K562 (cell line): ENCODE measurements around the gene LBH. TPM values are rescaled to one million over a fixed set of nuclear protein-coding genes. Genes with fewer than 3 reads are reported as not detected.

Experiments used
- ATAC-seq: fragments of 200-7000 bp; cut with Tn5 transposase; 3 replicates; pipeline ENCODE4 v1.9.1; 2020; ENCODE audit warnings: moderate library complexity
- BruUV-seq: library from RNA; stranded (reverse); fragments of 400-500 nt; replicated peaks from 2 replicates; lab custom pipeline; 2021; lab: Mats Ljungman, UMichigan
- CTCF ChIA-PET: fragments of 300-600 bp; formaldehyde crosslinking; extraction: SDS; loops from one replicate; lab custom pipeline; 2021; ENCODE audit warnings: low intra/inter-chr PET ratio; lab: Yijun Ruan, JAX
- POLR2A ChIA-PET: fragments of 300-600, 350-650 bp; sonication (Branson Sonifier 250); formaldehyde crosslinking; extraction: SDS; loops from one replicate; lab custom pipeline; 2021; ENCODE audit warnings: antibody characterized with exemption, inconsistent platforms; lab: Yijun Ruan, JAX
- DNase-seq, 4 experiments: peaks; one replicate each; pipeline versions ENCODE4 v3.0.0 to v3.0.0-alpha.2; 2011 to 2018; ENCODE audit warnings: low spot score in 3 of 4, mixed read lengths in 3 of 4; ENCODE audit errors: extremely low read depth in 1 of 4
- FAIRE-seq: peaks from 2 replicates; lab custom pipeline; 2011; peaks lifted over from hg19 to GRCh38; lab: Jason Lieb, UNC
- H2AFZ ChIP-seq: 2 replicates; pipeline ENCODE4 v1.6.0; 2011; ENCODE audit warnings: low read depth, low read length, control low read depth, inconsistent platforms
- H3K27ac ChIP-seq: fragments of 200-600 bp; 3 replicates; pipeline ENCODE4 v1.8.0; 2011; ENCODE audit warnings: low read depth, mild to moderate bottlenecking, control low read depth, inconsistent platforms, low read length, moderate library complexity, mixed read lengths; ENCODE audit errors: extremely low read depth
- H3K27me3 ChIP-seq, 2 experiments: fragments of 300-600 bp in 1 of 2; 2 replicates in 1 of 2; 3 replicates in 1 of 2; pipeline versions ENCODE4 v1.6.0 to v1.8.0; 2011; ENCODE audit warnings: inconsistent platforms in 2 of 2, low read length in 2 of 2, mild to moderate bottlenecking in 1 of 2, mixed read lengths in 1 of 2, moderate library complexity in 1 of 2; ENCODE audit not compliant: control insufficient read depth in 2 of 2, insufficient read depth in 2 of 2
- H3K36me3 ChIP-seq: fragments of 300-600 bp; 3 replicates; pipeline ENCODE4 v1.8.0; 2011; ENCODE audit warnings: mild to moderate bottlenecking, low read length, inconsistent platforms; ENCODE audit not compliant: control insufficient read depth, insufficient read depth
- H3K4me1 ChIP-seq, 2 experiments: fragments of 200-600 bp in 1 of 2; replicated peaks in 1 of 2; 2 replicates in 1 of 2; 3 replicates in 1 of 2; pipeline versions ENCODE4 v1.5.1 to v1.8.0; 2011; ENCODE audit warnings: inconsistent platforms in 2 of 2, low read length in 2 of 2, mild to moderate bottlenecking in 1 of 2, mixed read lengths in 1 of 2, moderate library complexity in 1 of 2; ENCODE audit not compliant: control insufficient read depth in 2 of 2, insufficient read depth in 2 of 2
- H3K4me2 ChIP-seq: 2 replicates; pipeline ENCODE4 v1.6.1; 2011; ENCODE audit warnings: low read length, control low read depth, inconsistent platforms, mixed read lengths; ENCODE audit not compliant: insufficient read depth
- H3K4me3 ChIP-seq: fragments of 200-600 bp; sonication (generic), shearing (Covaris generic); 2 replicates; pipeline ENCODE4 v1.5.1; 2016; ENCODE audit warnings: control low read depth, inconsistent platforms
- H3K79me2 ChIP-seq: fragments of 200-600 bp; 3 replicates; pipeline ENCODE4 v1.8.0; 2011; ENCODE audit warnings: low read length, inconsistent platforms; ENCODE audit not compliant: control insufficient read depth, insufficient read depth
- H3K9ac ChIP-seq, 2 experiments: 2 replicates each; pipeline versions ENCODE4 v1.6.0 to v1.6.1; 2011; ENCODE audit warnings: low read depth in 2 of 2, low read length in 2 of 2, control low read depth in 1 of 2, inconsistent platforms in 1 of 2, mild to moderate bottlenecking in 1 of 2, mixed read lengths in 1 of 2; ENCODE audit not compliant: insufficient read depth in 1 of 2
- H3K9me1 ChIP-seq: one replicate; pipeline ENCODE4 v1.6.0; 2011; ENCODE audit warnings: inconsistent platforms, mild to moderate bottlenecking, low read length, moderate library complexity; ENCODE audit not compliant: control insufficient read depth, insufficient read depth
- H3K9me3 ChIP-seq: replicated peaks from 2 replicates; pipeline ENCODE4 v1.5.1; 2011; ENCODE audit warnings: low read depth, low read length, inconsistent platforms; ENCODE audit not compliant: control insufficient read depth, insufficient read depth
- H4K20me1 ChIP-seq: replicated peaks from 2 replicates; pipeline ENCODE4 v1.6.1; 2011; ENCODE audit warnings: low read length, inconsistent platforms, mixed read lengths; ENCODE audit not compliant: control insufficient read depth, insufficient read depth
- ETV1 ChIP-seq: fragments of 450-650 bp; conservative IDR thresholded peaks from 2 replicates; pipeline ENCODE4 v1.6.1; 2016; ENCODE audit warnings: missing genetic modification characterization, control low read depth, low read depth, missing compliant biosample characterization
- FOXK2 ChIP-seq, 2 experiments: fragments of 450-650 bp; IDR thresholded peaks in 1 of 2; conservative IDR thresholded peaks in 1 of 2; 2 replicates each; pipeline ENCODE4 v1.6.1; 2016; ENCODE audit warnings: low read depth in 2 of 2, mild to moderate bottlenecking in 1 of 2
- TCF7L2 ChIP-seq: fragments of 150-350 bp; IDR thresholded peaks from 2 replicates; pipeline ENCODE4 v1.6.1; 2016; ENCODE audit warnings: low read depth, mild to moderate bottlenecking, low read length, moderate library complexity
- ZFPM2 ChIP-seq: fragments of 250-450 bp; sonication (Bioruptor Pico); IDR thresholded peaks from 2 replicates; pipeline ENCODE4 v1.5.1; 2022; ENCODE audit warnings: mild to moderate bottlenecking
- ZNF583 ChIP-seq: fragments of 250-450 bp; sonication (Bioruptor Pico); IDR thresholded peaks from 2 replicates; pipeline ENCODE4 v1.4.0; 2020
- ZNF830 ChIP-seq: fragments of 250-450 bp; sonication (Bioruptor Pico); IDR thresholded peaks from 2 replicates; pipeline ENCODE4 v1.5.0; 2021; ENCODE audit warnings: mild to moderate bottlenecking
- WGBS: fragments of 100-300 bp; shearing (Covaris generic); methylation state at CpG from one replicate; pipeline ENCODE4 v1.1.6; 2016; ENCODE audit warnings: low coverage, mixed read lengths; ENCODE audit not compliant: insufficient coverage; ENCODE audit errors: missing lambda C conversion rate; 5-methylcytosine and 5-hydroxymethylcytosine counted together
- in situ Hi-C: fragments of 300-500 bp; cut with MboI; formaldehyde crosslinking; loops from 4 replicates; pipeline ENCODE4 v1.15.0; 2018; ENCODE audit warnings: inconsistent platforms, mixed read lengths
- intact Hi-C: fragments of 100-400 bp; cut with micrococcal nuclease; formaldehyde crosslinking; loops from 2 replicates; pipeline ENCODE4 v1.14.2; 2022
- polyA plus RNA-seq, 8 experiments: library from polyadenylated mRNA; depleted of rRNA in 4 of 8; stranded (reverse) in 5 of 8; unstranded in 3 of 8; fragments of >200 nt; fragmentation: Nextera tagmentation in 2 of 8; fragmentation: Illumina TruSeq in 1 of 8; extraction: Ambion mirVana in 2 of 8; extraction: Trizol in 1 of 8; gene quantifications; 2 replicates each; pipeline versions ENCODE4 v1.2.1 to v1.2.3, GENCODE V29; 2011 to 2014; ENCODE audit warnings: inconsistent platforms in 1 of 8, missing spikeins in 1 of 8
- total RNA-seq, 7 experiments: library from RNA; depleted of rRNA in 6 of 7; stranded (reverse); fragments of >200 nt in 6 of 7; fragmentation: Illumina TruSeq in 2 of 7; extraction: Trizol in 2 of 7; gene quantifications; 2 replicates each; pipeline versions ENCODE4 v1.2.1 to v1.2.3, GENCODE V29; 2011 to 2021; ENCODE audit warnings: low replicate concordance in 1 of 7
- TF ChIP-seq, protein P1 (sequence below): sonication (generic); formaldehyde crosslinking; IDR thresholded peaks from 2 replicates; pipeline ENCODE4 v1.8.0; 2022; ENCODE audit warnings: mild to moderate bottlenecking, missing genetic modification reagents
- TF ChIP-seq, protein P2 (sequence below): fragments of 200-600 bp; sonication (generic); IDR thresholded peaks from one replicate; pipeline ENCODE4 v1.6.1; 2012; ENCODE audit warnings: mild to moderate bottlenecking, low read depth, low read length, inconsistent platforms

The LBH gene
- total and polyA plus RNA-seq, 9 of the 15 experiments (the other 6 are each of a cell fraction or from before 2014, with no cell fraction given): 3.1 to 13.4 (median 7.4) TPM

DNA sequence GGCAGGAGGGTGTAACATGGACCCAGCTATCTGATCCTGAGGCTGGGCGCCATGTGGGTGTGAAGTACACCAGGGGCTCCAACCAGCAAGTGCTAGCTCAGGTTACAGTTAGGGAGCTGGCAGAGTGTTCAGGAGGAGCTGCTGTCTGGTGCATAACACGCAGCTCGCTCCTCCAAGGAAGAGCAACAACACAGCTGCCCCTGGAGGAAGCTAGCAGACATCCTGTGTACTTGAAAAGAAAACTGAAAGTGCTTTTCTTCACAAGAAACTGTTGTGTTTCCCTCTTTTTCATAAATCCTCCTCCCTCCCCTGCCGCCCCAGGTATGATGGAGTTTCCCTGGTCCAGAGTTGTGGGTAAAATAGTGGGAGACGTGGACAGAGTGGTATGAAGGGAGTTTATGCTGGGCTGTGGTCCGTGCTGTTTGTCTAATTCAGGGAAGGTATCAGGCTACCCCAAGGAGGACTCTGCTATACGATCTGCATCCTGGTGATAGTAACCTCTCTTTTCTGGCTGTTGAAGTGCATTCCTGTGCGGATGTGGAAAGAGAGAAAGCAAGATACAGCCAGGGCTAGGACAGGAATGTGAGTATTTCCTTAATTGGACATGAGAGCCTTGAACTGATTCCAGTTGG lies 6.1 kb upstream of the LBH start:
- H2AFZ ChIP-seq: peak overlapping the region; percentile 51
- H3K9me3 ChIP-seq: no peaks in the 10 kb centered on the region
- DNase-seq: no peak
- no peaks in the 10 kb centered on the region for H3K9me1 ChIP-seq
- intact Hi-C loops: no loop called here
- no peak for FAIRE-seq
- peak; percentile 67 for ATAC-seq
- no peak overlapping the region for H3K4me3 ChIP-seq
- H3K4me2 ChIP-seq: peak overlapping the region; percentile 47; the same call in 1 of the 2 replicates
- ChIA-PET CTCF (no interaction called here), POLR2A (interaction anchor here (0.6 kb wide), 1 partner anchor 373 kb away, joined by 3 read pairs; no protein-coding TSS in a partner anchor)
- no peaks in the 10 kb centered on the region for H3K79me2 ChIP-seq
- H3K36me3 ChIP-seq: no peaks in the 10 kb centered on the region
- in situ Hi-C loops: no loop called here
- no peaks in the 10 kb centered on the region for H4K20me1 ChIP-seq
- WGBS: 29% methylated on average over 8 of the region's 8 CpGs
- H3K27ac ChIP-seq: no peak overlapping the region
- H3K9ac ChIP-seq: peak overlapping the region in 1 of 2 experiments; percentile 66; a peak in 2 of 4 replicates
- H3K4me1 ChIP-seq: peaks cover 4% of the 10 kb centered on the region in 2 experiments; a peak in 4 of 5 replicates
- H3K27me3 ChIP-seq: peaks cover 0 to 8% of the 10 kb centered on the region in 2 experiments; a peak in 2 of 5 replicates
- BruUV-seq: no TSS peak
- TF ChIP-seq ZNF583 (CRISPR knock-in tag) (no peak), TCF7L2 (no peak), ETV1 (0 out of 2 replicates have a peak, but pooled peaks have one; percentile 27), ZFPM2 (CRISPR knock-in tag) (no peak), FOXK2 (conservative IDR thresholded peaks at IDR 0.05 in 1 of 2, IDR thresholded peaks at IDR 0.05 in 1 of 2; ENCODE audit: low read depth in 2 of 2) (0 out of 4 replicates have a peak, but pooled peaks of 1 of the 2 experiments have one; percentile 30), ZNF830 (no peak)
- TF ChIP-seq, protein P1, sequence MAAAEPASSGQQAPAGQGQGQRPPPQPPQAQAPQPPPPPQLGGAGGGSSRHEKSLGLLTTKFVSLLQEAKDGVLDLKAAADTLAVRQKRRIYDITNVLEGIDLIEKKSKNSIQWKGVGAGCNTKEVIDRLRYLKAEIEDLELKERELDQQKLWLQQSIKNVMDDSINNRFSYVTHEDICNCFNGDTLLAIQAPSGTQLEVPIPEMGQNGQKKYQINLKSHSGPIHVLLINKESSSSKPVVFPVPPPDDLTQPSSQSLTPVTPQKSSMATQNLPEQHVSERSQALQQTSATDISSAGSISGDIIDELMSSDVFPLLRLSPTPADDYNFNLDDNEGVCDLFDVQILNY: no peak
- TF ChIP-seq, protein P2, sequence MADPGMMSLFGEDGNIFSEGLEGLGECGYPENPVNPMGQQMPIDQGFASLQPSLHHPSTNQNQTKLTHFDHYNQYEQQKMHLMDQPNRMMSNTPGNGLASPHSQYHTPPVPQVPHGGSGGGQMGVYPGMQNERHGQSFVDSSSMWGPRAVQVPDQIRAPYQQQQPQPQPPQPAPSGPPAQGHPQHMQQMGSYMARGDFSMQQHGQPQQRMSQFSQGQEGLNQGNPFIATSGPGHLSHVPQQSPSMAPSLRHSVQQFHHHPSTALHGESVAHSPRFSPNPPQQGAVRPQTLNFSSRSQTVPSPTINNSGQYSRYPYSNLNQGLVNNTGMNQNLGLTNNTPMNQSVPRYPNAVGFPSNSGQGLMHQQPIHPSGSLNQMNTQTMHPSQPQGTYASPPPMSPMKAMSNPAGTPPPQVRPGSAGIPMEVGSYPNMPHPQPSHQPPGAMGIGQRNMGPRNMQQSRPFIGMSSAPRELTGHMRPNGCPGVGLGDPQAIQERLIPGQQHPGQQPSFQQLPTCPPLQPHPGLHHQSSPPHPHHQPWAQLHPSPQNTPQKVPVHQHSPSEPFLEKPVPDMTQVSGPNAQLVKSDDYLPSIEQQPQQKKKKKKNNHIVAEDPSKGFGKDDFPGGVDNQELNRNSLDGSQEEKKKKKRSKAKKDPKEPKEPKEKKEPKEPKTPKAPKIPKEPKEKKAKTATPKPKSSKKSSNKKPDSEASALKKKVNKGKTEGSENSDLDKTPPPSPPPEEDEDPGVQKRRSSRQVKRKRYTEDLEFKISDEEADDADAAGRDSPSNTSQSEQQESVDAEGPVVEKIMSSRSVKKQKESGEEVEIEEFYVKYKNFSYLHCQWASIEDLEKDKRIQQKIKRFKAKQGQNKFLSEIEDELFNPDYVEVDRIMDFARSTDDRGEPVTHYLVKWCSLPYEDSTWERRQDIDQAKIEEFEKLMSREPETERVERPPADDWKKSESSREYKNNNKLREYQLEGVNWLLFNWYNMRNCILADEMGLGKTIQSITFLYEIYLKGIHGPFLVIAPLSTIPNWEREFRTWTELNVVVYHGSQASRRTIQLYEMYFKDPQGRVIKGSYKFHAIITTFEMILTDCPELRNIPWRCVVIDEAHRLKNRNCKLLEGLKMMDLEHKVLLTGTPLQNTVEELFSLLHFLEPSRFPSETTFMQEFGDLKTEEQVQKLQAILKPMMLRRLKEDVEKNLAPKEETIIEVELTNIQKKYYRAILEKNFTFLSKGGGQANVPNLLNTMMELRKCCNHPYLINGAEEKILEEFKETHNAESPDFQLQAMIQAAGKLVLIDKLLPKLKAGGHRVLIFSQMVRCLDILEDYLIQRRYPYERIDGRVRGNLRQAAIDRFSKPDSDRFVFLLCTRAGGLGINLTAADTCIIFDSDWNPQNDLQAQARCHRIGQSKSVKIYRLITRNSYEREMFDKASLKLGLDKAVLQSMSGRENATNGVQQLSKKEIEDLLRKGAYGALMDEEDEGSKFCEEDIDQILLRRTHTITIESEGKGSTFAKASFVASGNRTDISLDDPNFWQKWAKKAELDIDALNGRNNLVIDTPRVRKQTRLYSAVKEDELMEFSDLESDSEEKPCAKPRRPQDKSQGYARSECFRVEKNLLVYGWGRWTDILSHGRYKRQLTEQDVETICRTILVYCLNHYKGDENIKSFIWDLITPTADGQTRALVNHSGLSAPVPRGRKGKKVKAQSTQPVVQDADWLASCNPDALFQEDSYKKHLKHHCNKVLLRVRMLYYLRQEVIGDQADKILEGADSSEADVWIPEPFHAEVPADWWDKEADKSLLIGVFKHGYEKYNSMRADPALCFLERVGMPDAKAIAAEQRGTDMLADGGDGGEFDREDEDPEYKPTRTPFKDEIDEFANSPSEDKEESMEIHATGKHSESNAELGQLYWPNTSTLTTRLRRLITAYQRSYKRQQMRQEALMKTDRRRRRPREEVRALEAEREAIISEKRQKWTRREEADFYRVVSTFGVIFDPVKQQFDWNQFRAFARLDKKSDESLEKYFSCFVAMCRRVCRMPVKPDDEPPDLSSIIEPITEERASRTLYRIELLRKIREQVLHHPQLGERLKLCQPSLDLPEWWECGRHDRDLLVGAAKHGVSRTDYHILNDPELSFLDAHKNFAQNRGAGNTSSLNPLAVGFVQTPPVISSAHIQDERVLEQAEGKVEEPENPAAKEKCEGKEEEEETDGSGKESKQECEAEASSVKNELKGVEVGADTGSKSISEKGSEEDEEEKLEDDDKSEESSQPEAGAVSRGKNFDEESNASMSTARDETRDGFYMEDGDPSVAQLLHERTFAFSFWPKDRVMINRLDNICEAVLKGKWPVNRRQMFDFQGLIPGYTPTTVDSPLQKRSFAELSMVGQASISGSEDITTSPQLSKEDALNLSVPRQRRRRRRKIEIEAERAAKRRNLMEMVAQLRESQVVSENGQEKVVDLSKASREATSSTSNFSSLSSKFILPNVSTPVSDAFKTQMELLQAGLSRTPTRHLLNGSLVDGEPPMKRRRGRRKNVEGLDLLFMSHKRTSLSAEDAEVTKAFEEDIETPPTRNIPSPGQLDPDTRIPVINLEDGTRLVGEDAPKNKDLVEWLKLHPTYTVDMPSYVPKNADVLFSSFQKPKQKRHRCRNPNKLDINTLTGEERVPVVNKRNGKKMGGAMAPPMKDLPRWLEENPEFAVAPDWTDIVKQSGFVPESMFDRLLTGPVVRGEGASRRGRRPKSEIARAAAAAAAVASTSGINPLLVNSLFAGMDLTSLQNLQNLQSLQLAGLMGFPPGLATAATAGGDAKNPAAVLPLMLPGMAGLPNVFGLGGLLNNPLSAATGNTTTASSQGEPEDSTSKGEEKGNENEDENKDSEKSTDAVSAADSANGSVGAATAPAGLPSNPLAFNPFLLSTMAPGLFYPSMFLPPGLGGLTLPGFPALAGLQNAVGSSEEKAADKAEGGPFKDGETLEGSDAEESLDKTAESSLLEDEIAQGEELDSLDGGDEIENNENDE: no peak
